Measurements from ENCODE around the gene TSKS.

The TSKS gene

GRCh38 chr19:49718511-49718910 lies 44.6 kb downstream of the TSKS start:
- no peak for DNase-seq (ENCODE audit: low read depth in 2 of 2, low spot score in 1 of 2)

- DNase-seq (ENCODE audit: low read depth in 2 of 2, low spot score in 1 of 2), result no peak
Measured at GRCh38 chr19:49716154-49716553, 47.0 kb downstream of the TSKS start.

GRCh38 chr19:49713236-49713845 lies 49.8 kb downstream of the TSKS start:
- DNase-seq (ENCODE audit: low read depth in 2 of 2, low spot score in 1 of 2), result no peak

GRCh38 chr19:49712397-49712859 lies 50.7 kb downstream of the TSKS start:
- DNase-seq (ENCODE audit: low read depth in 2 of 2, low spot score in 1 of 2), result no peak

GRCh38 chr19:49710372-49710951 lies 52.6 kb downstream of the TSKS start:
- no peak for DNase-seq (ENCODE audit: low read depth in 2 of 2, low spot score in 1 of 2)

- no peak for DNase-seq (ENCODE audit: low read depth in 2 of 2, low spot score in 1 of 2)
Measured at GRCh38 chr19:49705919-49706318, 57.2 kb downstream of the TSKS start.

GRCh38 chr19:49704888-49705642 lies 58.0 kb downstream of the TSKS start:
- DNase-seq (ENCODE audit: low read depth in 2 of 2, low spot score in 1 of 2), result no peak

- no peak for DNase-seq (ENCODE audit: low read depth in 2 of 2, low spot score in 1 of 2)
Measured at GRCh38 chr19:49701271-49701786, 61.8 kb downstream of the TSKS start.

- no peak for DNase-seq (ENCODE audit: low read depth in 2 of 2, low spot score in 1 of 2)
Measured at GRCh38 chr19:49700563-49700962, 62.5 kb downstream of the TSKS start.

- DNase-seq (ENCODE audit: low read depth in 2 of 2, low spot score in 1 of 2), result no peak
Measured at GRCh38 chr19:49699364-49699763, 63.7 kb downstream of the TSKS start.

GRCh38 chr19:49696865-49697264 lies 66.2 kb downstream of the TSKS start:
- no peak for DNase-seq (ENCODE audit: low read depth in 2 of 2, low spot score in 1 of 2)

- DNase-seq (ENCODE audit: low read depth in 2 of 2, low spot score in 1 of 2), result no peak
Measured at GRCh38 chr19:49696115-49696514, 67.0 kb downstream of the TSKS start.

GRCh38 chr19:49692147-49692506 lies 71.0 kb downstream of the TSKS start:
- no peak for DNase-seq (ENCODE audit: low read depth in 2 of 2, low spot score in 1 of 2)

GRCh38 chr19:49691243-49692146 lies 71.6 kb downstream of the TSKS start:
- no peak for DNase-seq (ENCODE audit: low read depth in 2 of 2, low spot score in 1 of 2)

GRCh38 chr19:49690656-49691242 lies 72.4 kb downstream of the TSKS start, which contains the start of gene CPT1C:
Gene CPT1C, plus strand, starts transcription at chr19:49691116. Its CDS starts 1,137 bp downstream, at chr19:49692253.
- no peak for DNase-seq (ENCODE audit: low read depth in 2 of 2, low spot score in 1 of 2)

GRCh38 chr19:49690079-49690655 lies 72.9 kb downstream of the TSKS start:
- no peak for DNase-seq (ENCODE audit: low read depth in 2 of 2, low spot score in 1 of 2)
